WTC11 (cell line): ENCODE results near the gene AKT1. TPM values are rescaled to one million over a fixed set of nuclear protein-coding genes. Genes with fewer than 3 reads are reported as not detected.

Experiments used
- ATAC-seq: fragments of 200-7000 bp; cut with Tn5 transposase; 2 replicates; pipeline ENCODE4 v1.10.0; 2021; ENCODE audit warnings: mild to moderate bottlenecking, moderate library complexity
- CTCF ChIA-PET: fragments of 300-600 bp; sonication (Branson Sonifier 250); formaldehyde crosslinking; loops from one replicate; lab custom pipeline; 2021; ENCODE audit warnings: antibody characterized with exemption; lab: Charles Lee
- POLR2A ChIA-PET: fragments of 350-600 bp; sonication (Branson Sonifier 250); formaldehyde crosslinking; loops from one replicate; lab custom pipeline; 2021; ENCODE audit warnings: antibody characterized with exemption; lab: Charles Lee
- DNase-seq: peaks from one replicate; pipeline ENCODE4 v3.0.0; 2021; ENCODE audit warnings: low spot score
- H3K27ac Mint-ChIP-seq: 2 replicates; pipeline ENCODE4 v1.8.0; 2021; ENCODE audit warnings: mixed read lengths
- H3K27me3 Mint-ChIP-seq: 2 replicates; pipeline ENCODE4 v1.8.0; 2021; ENCODE audit warnings: low read depth, mild to moderate bottlenecking, moderate library complexity, mixed read lengths
- H3K36me3 Mint-ChIP-seq: 2 replicates; pipeline ENCODE4 v1.8.0; 2021; ENCODE audit warnings: mixed read lengths
- H3K4me1 Mint-ChIP-seq: 2 replicates; pipeline ENCODE4 v1.8.0; 2022; ENCODE audit warnings: mixed read lengths
- H3K4me3 Mint-ChIP-seq: 2 replicates; pipeline ENCODE4 v1.8.0; 2021; ENCODE audit warnings: mild to moderate bottlenecking, moderate library complexity, mixed read lengths
- H3K9me3 Mint-ChIP-seq: 2 replicates; pipeline ENCODE4 v1.8.0; 2021; ENCODE audit warnings: mixed read lengths
- ATF6 ChIP-seq: sonication (generic); formaldehyde crosslinking; IDR thresholded peaks from 2 replicates; pipeline ENCODE4 v1.8.1; 2023; ENCODE audit warnings: mild to moderate bottlenecking, missing genetic modification reagents
- ELF4 ChIP-seq: sonication (generic); formaldehyde crosslinking; IDR thresholded peaks from 2 replicates; pipeline ENCODE4 v1.8.1; 2022; ENCODE audit warnings: low read depth, mild to moderate bottlenecking, moderate library complexity, missing genetic modification reagents
- ERG ChIP-seq: fragments of 250-450 bp; sonication (Bioruptor Pico); IDR thresholded peaks from 2 replicates; pipeline ENCODE4 v1.8.0; 2021; ENCODE audit warnings: mild to moderate bottlenecking
- FOXK1 ChIP-seq: sonication (generic); formaldehyde crosslinking; IDR thresholded peaks from 2 replicates; pipeline ENCODE4 v1.8.0; 2022; ENCODE audit warnings: mild to moderate bottlenecking, moderate library complexity, missing genetic modification reagents
- KAT7 ChIP-seq: sonication (generic); formaldehyde crosslinking; IDR thresholded peaks from 2 replicates; pipeline ENCODE4 v1.8.1; 2023; ENCODE audit warnings: missing genetic modification reagents, mild to moderate bottlenecking, borderline replicate concordance
- MXD4 ChIP-seq: fragments of 250-450 bp; sonication (Bioruptor Pico); IDR thresholded peaks from 2 replicates; pipeline ENCODE4 v1.8.0; 2021; ENCODE audit warnings: mild to moderate bottlenecking, moderate library complexity, borderline replicate concordance
- NFE2L1 ChIP-seq: sonication (generic); formaldehyde crosslinking; IDR thresholded peaks from 2 replicates; pipeline ENCODE4 v1.8.1; 2023; ENCODE audit warnings: missing genetic modification reagents
- PRDM15 ChIP-seq: sonication (generic); formaldehyde crosslinking; IDR thresholded peaks from 2 replicates; pipeline ENCODE4 v1.8.0; 2022; ENCODE audit warnings: missing genetic modification reagents
- PRRX2 ChIP-seq: fragments of 250-450 bp; sonication (Bioruptor Pico); IDR thresholded peaks from 2 replicates; pipeline ENCODE4 v1.8.0; 2021; ENCODE audit warnings: mild to moderate bottlenecking
- RELA ChIP-seq: sonication (generic); formaldehyde crosslinking; IDR thresholded peaks from 2 replicates; pipeline ENCODE4 v1.8.1; 2022; ENCODE audit warnings: missing genetic modification reagents, mild to moderate bottlenecking, borderline replicate concordance
- SMAD3 ChIP-seq: sonication (generic); formaldehyde crosslinking; IDR thresholded peaks from 2 replicates; pipeline ENCODE4 v1.8.0; 2022; ENCODE audit warnings: missing genetic modification reagents, mild to moderate bottlenecking, borderline replicate concordance
- ZNF232 ChIP-seq: sonication (generic); formaldehyde crosslinking; IDR thresholded peaks from 2 replicates; pipeline ENCODE4 v1.8.0; 2022; ENCODE audit warnings: mild to moderate bottlenecking, missing genetic modification reagents
- ZNF317 ChIP-seq: sonication (generic); formaldehyde crosslinking; IDR thresholded peaks from 2 replicates; pipeline ENCODE4 v1.8.1; 2023; ENCODE audit warnings: low read depth, mild to moderate bottlenecking, moderate library complexity, missing genetic modification reagents, borderline replicate concordance
- ZNF416 ChIP-seq: fragments of 250-450 bp; sonication (Bioruptor Pico); IDR thresholded peaks from 2 replicates; pipeline ENCODE4 v1.9.0; 2021; ENCODE audit warnings: mild to moderate bottlenecking, inconsistent platforms
- total RNA-seq: library from RNA; stranded (reverse); gene quantifications from 3 replicates; pipeline ENCODE4 v1.2.3, GENCODE V29; 2021

The AKT1 gene
- total RNA-seq, 1 experiment from 2014 or later = 121 TPM

DNA sequence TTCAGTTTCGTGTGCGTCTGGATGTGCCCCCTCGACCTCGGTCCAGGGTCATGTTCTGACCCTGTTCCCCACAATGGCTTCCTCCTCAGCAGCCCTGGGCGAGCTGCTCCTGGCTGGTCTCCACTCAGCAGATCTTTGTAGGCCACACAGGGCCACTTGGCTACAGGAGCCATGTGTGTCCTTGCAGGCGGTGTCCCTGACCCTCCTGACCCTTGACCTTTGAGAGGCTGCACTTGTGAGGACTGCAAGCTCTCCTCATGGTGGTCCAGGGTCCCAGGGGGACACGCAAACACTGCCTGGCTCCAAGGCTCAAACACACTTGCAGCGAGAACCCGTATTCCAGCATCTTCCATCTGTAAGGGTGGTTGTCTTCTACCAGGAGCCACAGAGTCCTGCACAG lies 50.1 kb downstream of the AKT1 start:
- no peak for TF ChIP-seq PRRX2 (CRISPR knock-in tag)
- Mint-ChIP-seq H3K36me3 (peaks cover 12% of the 10 kb centered on the region), H3K4me3 (no peak overlapping the region), H3K9me3 (peaks cover 14% of the 10 kb centered on the region), H3K27me3 (peaks cover 12% of the 10 kb centered on the region), H3K4me1 (peaks cover 3% of the 10 kb centered on the region; the same call in 1 of the 2 replicates), H3K27ac (no peak overlapping the region)
- CTCF ChIA-PET = interaction anchor here (1.0 kb wide), 1 partner anchor 19 kb away, joined by 3 read pairs; no protein-coding TSS in a partner anchor
- ATAC-seq (no peak), DNase-seq (no peak)
- POLR2A ChIA-PET = no interaction called here

GRCh38 chr14:104744484-104744883 lies 51.1 kb downstream of the AKT1 start:
- H3K27me3 Mint-ChIP-seq = peaks cover 3% of the 10 kb centered on the region; the same call in 1 of the 2 replicates
- H3K4me3 Mint-ChIP-seq = no peak overlapping the region
- DNase-seq = no peak
- ATAC-seq = no peak
- ChIA-PET POLR2A (no interaction called here), CTCF (interaction anchor here (0.6 to 1.0 kb wide), 2 partner anchors 18 to 20 kb away, joined by 3 read pairs; partner anchors contain the start of gene ADSS1)
- no peak overlapping the region for H3K27ac Mint-ChIP-seq
- TF ChIP-seq ZNF416 (no peak), ERG (CRISPR knock-in tag) (no peak), ELF4 (CRISPR knock-in tag) (no peak), NFE2L1 (CRISPR knock-in tag) (no peak), RELA (CRISPR knock-in tag) (no peak), KAT7 (no peak)
- peaks cover 3% of the 10 kb centered on the region; the same call in 1 of the 2 replicates for H3K4me1 Mint-ChIP-seq
- peaks cover 6% of the 10 kb centered on the region; the same call in 1 of the 2 replicates for H3K36me3 Mint-ChIP-seq
- peaks cover 5% of the 10 kb centered on the region for H3K9me3 Mint-ChIP-seq

- no peak overlapping the region for H3K4me3 Mint-ChIP-seq
- POLR2A ChIA-PET = no interaction called here
- no peaks in the 10 kb centered on the region for H3K27me3 Mint-ChIP-seq
- DNase-seq = no peak
- no peak for ATAC-seq
- TF ChIP-seq SMAD3 (CRISPR knock-in tag) = no peak
- no peak for TF ChIP-seq MXD4 (CRISPR knock-in tag)
- no peak for TF ChIP-seq PRDM15
- TF ChIP-seq ZNF317 (CRISPR knock-in tag) = no peak
- no peak for TF ChIP-seq ATF6 (CRISPR knock-in tag)
- TF ChIP-seq FOXK1 (CRISPR knock-in tag) = no peak
- TF ChIP-seq ZNF232 (CRISPR knock-in tag) = no peak
- TF ChIP-seq, all 79 proteins: peak for 0
- H3K4me1 Mint-ChIP-seq = no peaks in the 10 kb centered on the region
- CTCF ChIA-PET = interaction anchor here (0.6 kb wide), 1 partner anchor 19 kb away, joined by 3 read pairs; the partner anchor contains the start of gene ADSS1
- H3K36me3 Mint-ChIP-seq = peaks cover 2% of the 10 kb centered on the region; the same call in 1 of the 2 replicates
- no peaks in the 10 kb centered on the region for H3K9me3 Mint-ChIP-seq
- H3K27ac Mint-ChIP-seq = no peak overlapping the region
These were observed 51.8 kb downstream of the AKT1 start for GRCh38 chr14:104743461-104744380.
